HG02885 (cell line): ENCODE results near the gene SCN11A.

Experiments
- ATAC-seq: cut with Tn5 transposase; IDR thresholded peaks from one replicate; pipeline ENCODE4 v1.9.1; 2021; ENCODE audit warnings: mild to moderate bottlenecking; ENCODE audit not compliant: unreplicated experiment, poor library complexity

SCN11A gene

DNA sequence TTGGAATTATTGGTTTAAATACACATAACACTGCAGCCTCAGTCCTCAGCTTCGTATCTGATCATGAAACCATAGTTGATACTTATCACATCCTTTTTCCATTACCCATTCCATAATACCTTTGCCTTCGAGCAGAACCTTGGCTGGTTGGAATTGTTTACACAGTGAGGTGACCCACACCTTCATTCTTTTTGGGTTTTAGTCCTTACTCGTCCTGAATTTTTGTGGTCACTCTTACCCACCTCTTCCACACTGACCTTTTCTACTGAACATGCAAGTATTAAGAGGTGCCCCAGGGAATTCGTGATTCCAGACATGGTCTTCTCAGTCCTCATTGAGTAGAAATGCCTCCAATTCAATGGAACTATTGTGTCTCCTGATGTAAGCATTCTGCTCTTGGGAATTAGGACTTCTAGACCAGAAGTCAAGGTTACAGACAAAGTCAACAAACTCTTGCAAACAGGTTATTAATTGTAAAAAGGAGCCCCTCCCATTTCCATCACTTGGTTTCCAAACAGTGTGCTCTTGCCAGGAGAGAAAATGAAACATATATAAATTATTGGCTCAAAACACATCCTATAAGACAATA, 37.7 kb downstream of the SCN11A start:
- no peak for ATAC-seq

GRCh38 chr3:39013289-39013688, 38.5 kb downstream of the SCN11A start:
- ATAC-seq, result no peak

DNA sequence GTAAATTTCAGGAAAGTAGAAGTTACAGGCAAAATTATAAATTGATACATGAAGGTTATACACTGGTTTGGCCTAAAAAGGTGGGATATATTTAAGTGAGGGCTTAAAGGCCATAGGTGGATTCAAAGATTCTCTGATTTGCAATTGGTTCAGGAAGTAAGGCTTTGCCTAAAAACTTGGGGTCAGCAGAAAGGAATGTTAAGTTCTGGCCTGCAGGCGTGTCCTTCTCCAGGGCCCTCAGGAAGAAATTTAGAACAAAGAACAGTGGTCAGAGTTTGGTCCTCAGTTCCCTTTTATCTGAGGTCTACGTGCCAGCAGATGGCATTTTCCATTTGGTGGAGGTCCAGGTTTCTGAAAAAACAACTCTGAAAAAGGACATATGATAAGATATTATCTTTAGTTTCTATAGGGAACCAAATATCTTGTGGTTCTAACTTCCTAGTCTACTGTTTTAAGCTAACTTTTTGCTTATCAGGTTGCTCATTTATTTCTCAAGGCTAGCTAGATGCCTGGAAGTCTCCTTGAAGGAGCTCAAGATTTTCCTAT, 40.5 kb downstream of the SCN11A start:
- no peak for ATAC-seq

DNA sequence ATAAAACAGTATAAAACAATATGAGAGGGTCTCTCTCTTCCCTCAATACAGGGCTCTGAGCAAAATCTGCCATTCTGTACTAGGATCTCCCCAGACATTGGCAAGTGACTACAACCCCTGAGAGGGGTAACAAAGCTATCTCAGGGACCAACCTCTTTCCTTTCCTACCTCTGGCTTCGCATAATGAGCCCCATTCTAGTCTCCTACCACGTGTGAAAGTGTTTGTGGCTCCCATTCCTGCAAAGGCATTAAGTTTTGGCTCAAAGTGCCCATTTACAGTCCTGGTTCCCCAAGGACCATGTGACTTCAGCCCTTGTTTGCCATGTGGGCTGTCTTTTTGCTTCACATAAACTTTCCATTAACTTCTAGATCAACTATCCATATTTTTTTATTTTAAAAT, 46.4 kb downstream of the SCN11A start:
- ATAC-seq, result no peak
